ENCODE results near the gene GPR62. TPM values are rescaled to one million over a fixed set of nuclear protein-coding genes. Genes with fewer than 3 reads are reported as not detected.

The GPR62 gene
- total RNA-seq, 2 donors from 2014 or later = 0.12 to 0.82 TPM

DNA sequence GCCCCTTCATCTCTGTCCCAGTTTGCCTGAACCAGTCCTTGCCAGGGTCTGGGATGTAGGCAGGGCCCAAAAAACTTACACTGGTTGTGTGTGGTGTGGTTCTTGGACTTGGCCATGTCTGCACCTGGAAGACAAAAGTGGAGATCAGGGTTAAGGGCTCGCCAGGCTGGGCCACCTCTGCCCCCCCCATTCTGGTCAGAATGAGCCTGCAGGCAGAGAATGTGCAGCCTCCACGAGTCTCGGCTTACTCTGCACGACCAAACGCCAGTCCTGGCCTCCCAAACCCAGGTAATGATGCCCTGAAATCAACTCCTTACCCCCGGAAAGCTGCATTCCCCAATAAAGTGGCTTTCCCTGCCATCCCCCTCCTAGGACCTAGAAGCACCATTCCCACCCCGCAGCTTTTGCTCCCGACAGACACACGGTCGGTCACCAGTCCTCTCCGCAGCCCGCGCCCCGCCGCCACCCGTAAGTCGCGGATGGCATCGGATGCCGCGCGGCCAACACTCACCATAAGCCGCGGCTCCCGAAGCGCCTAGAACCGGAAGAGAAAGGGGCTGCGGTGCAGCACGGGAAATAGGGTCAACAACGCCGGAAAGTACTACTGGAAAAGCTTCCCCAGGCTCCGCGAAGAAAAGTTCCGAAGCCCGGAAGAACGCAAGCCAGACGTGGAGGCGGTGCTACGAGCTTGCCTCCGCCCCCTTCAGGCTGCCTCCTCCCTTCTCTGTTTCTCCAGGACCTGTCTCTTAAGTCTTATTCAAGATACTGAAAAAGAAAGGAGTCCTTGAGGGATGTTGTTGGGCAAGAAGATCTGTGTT, 40.4 kb downstream of the GPR62 start, which contains the start of gene RPL29:
RPL29 (minus strand) TSS at position 550 of the 818 bp plus-strand sequence; CDS start at position 116, 434 bp downstream.
- peaks cover 35% of the 10 kb centered on the region for H3K36me3 ChIP-seq

GRCh38 chr3:51997172-51997571, 42.0 kb downstream of the GPR62 start:
- Histone ChIP-seq H3K36me3 (peaks cover 25% of the 10 kb centered on the region), H3K27ac (no peak overlapping the region), H3K4me1 (peaks cover 0 to 25% of the 10 kb centered on the region in 2 donors), H3K4me3 (no peak overlapping the region), H3K27me3 (no peaks in the 10 kb centered on the region), H3K9me3 (no peaks in the 10 kb centered on the region)
- DNase-seq (ENCODE audit: low spot score) = no peak
- TF ChIP-seq CTCF (IDR thresholded peaks at IDR 0.05) = no peak

More for the DNA sequence above, 40.4 kb downstream of the GPR62 start, which contains the start of gene RPL29:
- H3K9me3 ChIP-seq = no peaks in the 10 kb centered on the region
- H3K4me1 ChIP-seq = peaks cover 0 to 16% of the 10 kb centered on the region in 2 donors
- peak within 1 kb of the TSS; percentile 78 to 84 for H3K4me3 ChIP-seq
- DNase-seq (ENCODE audit: low spot score) = peak; percentile 95
- peak in 1 of 2 donors; percentile 64 for TF ChIP-seq CTCF (IDR thresholded peaks at IDR 0.05)
- H3K27me3 ChIP-seq = no peaks in the 10 kb centered on the region
- H3K27ac ChIP-seq = peak within 1 kb of the TSS; percentile 78 to 90

DNA sequence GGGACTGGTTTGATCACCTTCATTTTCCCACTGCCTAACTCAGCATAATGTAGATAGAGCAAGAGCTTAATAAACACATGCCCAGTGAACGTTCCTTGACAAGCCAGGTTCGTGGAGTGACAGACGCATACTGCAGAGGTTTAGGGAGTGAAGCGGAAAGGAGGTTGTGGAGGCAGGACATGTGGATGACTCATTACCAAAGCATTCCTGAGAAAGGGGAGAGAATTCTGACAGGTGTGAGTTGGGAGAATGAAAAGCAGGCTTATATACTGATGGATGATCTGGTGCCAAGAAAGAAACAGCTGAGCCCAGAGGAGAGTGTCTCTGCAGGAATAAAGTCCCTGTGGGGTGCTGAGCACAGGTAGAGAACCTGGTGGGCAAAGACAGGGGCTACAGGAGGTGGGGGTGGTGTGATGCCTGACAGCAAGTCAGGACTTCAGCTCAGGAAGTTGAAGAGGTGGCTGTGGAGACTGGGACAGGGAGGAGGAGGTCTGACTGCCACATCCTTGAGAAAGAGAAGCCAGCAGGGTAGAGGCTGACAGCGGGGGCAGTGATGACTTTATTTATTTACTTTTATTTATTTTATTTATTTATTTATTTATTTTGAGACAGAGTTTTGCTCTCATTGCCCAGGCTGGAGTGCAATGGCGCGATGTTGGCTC, 42.9 kb downstream of the GPR62 start:
- DNase-seq (ENCODE audit: low spot score) = no peak
- no peak for TF ChIP-seq CTCF (IDR thresholded peaks at IDR 0.05)
- Histone ChIP-seq H3K27me3 (no peaks in the 10 kb centered on the region), H3K4me3 (no peak overlapping the region), H3K27ac (no peak overlapping the region), H3K9me3 (no peaks in the 10 kb centered on the region), H3K36me3 (peaks cover 18% of the 10 kb centered on the region), H3K4me1 (peaks cover 0 to 25% of the 10 kb centered on the region in 2 donors)

- Histone ChIP-seq H3K4me1 (peaks cover 0 to 25% of the 10 kb centered on the region in 2 donors), H3K36me3 (peaks cover 11% of the 10 kb centered on the region), H3K27ac (no peak overlapping the region), H3K9me3 (no peaks in the 10 kb centered on the region), H3K27me3 (no peaks in the 10 kb centered on the region), H3K4me3 (no peak overlapping the region)
- TF ChIP-seq CTCF (IDR thresholded peaks at IDR 0.05) = no peak
- no peak for DNase-seq (ENCODE audit: low spot score)
These were observed 43.6 kb downstream of the GPR62 start for GRCh38 chr3:51998774-51999173.

DNA sequence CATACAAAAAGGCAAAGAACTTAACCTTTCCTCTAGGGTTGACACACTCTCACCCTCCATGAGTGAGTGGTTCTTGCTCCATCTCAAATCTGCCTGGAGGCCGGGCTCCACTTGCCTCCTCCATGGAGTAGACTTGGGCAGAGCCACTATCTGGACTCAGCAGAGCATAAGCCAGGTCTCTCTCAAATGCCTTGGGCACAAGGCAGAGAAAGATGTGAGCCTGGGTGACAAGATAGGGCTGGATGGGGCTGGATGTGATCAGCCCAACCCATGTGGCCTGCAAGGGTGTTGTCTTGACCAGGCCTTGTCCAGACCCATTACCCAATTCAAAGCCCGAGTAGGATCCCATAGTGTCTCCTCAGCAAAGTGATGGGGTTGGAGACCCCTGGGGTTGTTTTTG, 44.7 kb downstream of the GPR62 start:
- TF ChIP-seq CTCF (IDR thresholded peaks at IDR 0.05) = no peak
- H3K36me3 ChIP-seq = peaks cover under 1% of the 10 kb centered on the region
- H3K4me3 ChIP-seq = no peak overlapping the region
- no peak for DNase-seq (ENCODE audit: low spot score)
- no peak overlapping the region for H3K27ac ChIP-seq
- H3K27me3 ChIP-seq = no peaks in the 10 kb centered on the region
- no peaks in the 10 kb centered on the region for H3K9me3 ChIP-seq
- peaks cover 0 to 25% of the 10 kb centered on the region in 2 donors for H3K4me1 ChIP-seq
